BE2C (cell line): Measurements from ENCODE around the gene SFXN3.

ENCODE experiments used
- DNase-seq: peaks from one replicate; pipeline ENCODE4 v3.0.0-alpha.2; 2020
- H3K27me3 ChIP-seq: fragments of 250-450 bp; sonication (Bioruptor Pico); 2 replicates; pipeline ENCODE4 v1.5.1; 2020; ENCODE audit warnings: mild to moderate bottlenecking
- H3K36me3 ChIP-seq: fragments of 250-450 bp; sonication (Bioruptor Pico); 2 replicates; pipeline ENCODE4 v1.5.1; 2020; ENCODE audit warnings: mild to moderate bottlenecking
- H3K4me1 ChIP-seq: fragments of 250-450 bp; sonication (Bioruptor Pico); 2 replicates; pipeline ENCODE4 v1.5.1; 2020
- H3K4me3 ChIP-seq: 2 replicates; pipeline ENCODE4 v1.5.1; 2011; ENCODE audit warnings: low read depth, low read length
- H3K9me3 ChIP-seq: fragments of 250-450 bp; sonication (Bioruptor Pico); 2 replicates; pipeline ENCODE4 v1.5.1; 2020
- CTCF ChIP-seq: IDR thresholded peaks from 2 replicates; pipeline ENCODE4 v1.5.1; 2012; ENCODE audit warnings: mild to moderate bottlenecking, low read depth, low read length

SFXN3 gene

GRCh38 chr10:101061624-101062231, 30.7 kb downstream of the SFXN3 start, which contains the start of gene KAZALD1:
Gene KAZALD1 (plus strand): TSS chr10:101061989. CDS start chr10:101062593, 604 bp downstream.
- no peaks in the 10 kb centered on the region for H3K9me3 ChIP-seq
- H3K36me3 ChIP-seq = no peaks in the 10 kb centered on the region
- peak within 1 kb of the TSS; percentile 87 for H3K4me3 ChIP-seq
- DNase-seq = no peak
- H3K27me3 ChIP-seq = no peaks in the 10 kb centered on the region
- H3K4me1 ChIP-seq = peaks cover 30% of the 10 kb centered on the region
- TF ChIP-seq CTCF = no peak

GRCh38 chr10:101062232-101063049, 31.4 kb downstream of the SFXN3 start:
- H3K36me3 ChIP-seq = no peaks in the 10 kb centered on the region
- no peaks in the 10 kb centered on the region for H3K9me3 ChIP-seq
- H3K4me3 ChIP-seq = peak overlapping the region; percentile 87
- H3K27me3 ChIP-seq = no peaks in the 10 kb centered on the region
- peaks cover 30% of the 10 kb centered on the region for H3K4me1 ChIP-seq
- TF ChIP-seq CTCF = peak; percentile 43
- DNase-seq = peak; percentile 89

- no peak for TF ChIP-seq CTCF
- H3K4me1 ChIP-seq = peaks cover 30% of the 10 kb centered on the region
Observed at GRCh38 chr10:101063050-101063525, 32.1 kb downstream of the SFXN3 start.

GRCh38 chr10:101063548-101064414, 32.7 kb downstream of the SFXN3 start:
- Histone ChIP-seq H3K4me1 (peaks cover 30% of the 10 kb centered on the region), H3K4me3 (peak overlapping the region; percentile 87), H3K36me3 (no peaks in the 10 kb centered on the region), H3K27me3 (no peaks in the 10 kb centered on the region), H3K9me3 (no peaks in the 10 kb centered on the region)
- no peak for TF ChIP-seq CTCF
- peak; percentile 26 for DNase-seq

More at GRCh38 chr10:101063050-101063525, 32.1 kb downstream of the SFXN3 start:
- Histone ChIP-seq H3K9me3 (no peaks in the 10 kb centered on the region), H3K4me3 (peak overlapping the region; percentile 87), H3K36me3 (no peaks in the 10 kb centered on the region), H3K27me3 (no peaks in the 10 kb centered on the region)
- DNase-seq = peak; percentile 34

GRCh38 chr10:101064415-101065030, 33.5 kb downstream of the SFXN3 start:
- DNase-seq = no peak
- TF ChIP-seq CTCF = no peak
- no peaks in the 10 kb centered on the region for H3K9me3 ChIP-seq
- no peaks in the 10 kb centered on the region for H3K36me3 ChIP-seq
- H3K4me3 ChIP-seq = no peak overlapping the region
- no peaks in the 10 kb centered on the region for H3K27me3 ChIP-seq
- peaks cover 30% of the 10 kb centered on the region for H3K4me1 ChIP-seq
